B cell (primary cell): ENCODE measurements around the gene KCNJ6. TPM values are rescaled to one million over a fixed set of nuclear protein-coding genes. Genes with fewer than 3 reads are reported as not detected.

Experiments
- ATAC-seq: fragments of 200-7000 bp; cut with Tn5 transposase; one replicate; pipeline ENCODE4 v1.10.0; 2021; ENCODE audit warnings: low read depth, mild to moderate bottlenecking, moderate number of reproducible peaks, moderate library complexity
- CTCF ChIA-PET: fragments of 350-600 bp; sonication (Branson Sonifier 250); formaldehyde crosslinking; loops from one replicate; lab custom pipeline; 2021; ENCODE audit warnings: antibody characterized with exemption, inconsistent platforms; lab: Charles Lee
- POLR2A ChIA-PET: fragments of 350-600 bp; sonication (Branson Sonifier 250); formaldehyde crosslinking; loops from one replicate; lab custom pipeline; 2021; ENCODE audit warnings: antibody characterized with exemption; lab: Charles Lee
- DNase-seq: peaks from one replicate; pipeline ENCODE4 v3.0.0; 2013
- H2AFZ ChIP-seq: 2 replicates; pipeline ENCODE4 v1.6.1; 2012; ENCODE audit warnings: mild to moderate bottlenecking, low read depth, low read length; ENCODE audit not compliant: insufficient read depth, poor library complexity, severe bottlenecking
- H3K27ac ChIP-seq, 2 donors: 1 replicate in 1 of 2; 2 replicates in 1 of 2; pipeline ENCODE4 v1.5.1; 2012 to 2013; ENCODE audit warnings: low read length in 2 of 2, mild to moderate bottlenecking in 2 of 2, moderate library complexity in 1 of 2
- H3K27me3 ChIP-seq, 4 experiments: fragments of 200-600 bp in 1 of 4; sonication (generic) in 1 of 4; replicated peaks in 1 of 4; 1 replicate in 2 of 4; 2 replicates in 2 of 4; pipeline versions ENCODE4 v1.6.1 to v1.7.0; 2013 to 2016; ENCODE audit warnings: low read length in 3 of 4, mild to moderate bottlenecking in 2 of 4, mixed read lengths in 1 of 4, moderate library complexity in 1 of 4; ENCODE audit not compliant: insufficient read depth in 4 of 4, control insufficient read depth in 3 of 4; ENCODE audit errors: control extremely low read depth in 1 of 4
- H3K36me3 ChIP-seq, 2 experiments: replicated peaks in 1 of 2; 1 replicate in 1 of 2; 2 replicates in 1 of 2; pipeline versions ENCODE4 v1.6.1 to v1.7.1; 2013; ENCODE audit warnings: low read length in 1 of 2; ENCODE audit not compliant: insufficient read depth in 2 of 2, control insufficient read depth in 1 of 2; ENCODE audit errors: control extremely low read depth in 1 of 2, extremely low read depth in 1 of 2
- H3K4me1 ChIP-seq, 2 donors: fragments of 200-600 bp in 1 of 2; sonication (generic) in 1 of 2; 1 replicate in 1 of 2; 2 replicates in 1 of 2; pipeline versions ENCODE4 v1.5.1 to v1.6.1; 2013 to 2017; ENCODE audit warnings: low read length in 2 of 2; ENCODE audit not compliant: control insufficient read depth in 2 of 2, insufficient read depth in 2 of 2
- H3K4me2 ChIP-seq: replicated peaks from 2 replicates; pipeline ENCODE3; 2012; ENCODE audit warnings: mild to moderate bottlenecking, low read depth, low read length; ENCODE audit not compliant: poor library complexity, severe bottlenecking
- H3K4me3 ChIP-seq, 5 experiments: fragments of 200-600 bp in 1 of 5; sonication (generic) in 1 of 5; 1 replicate in 3 of 5; 2 replicates in 2 of 5; pipeline versions ENCODE4 v1.5.1 to v1.7.0; 2011 to 2016; ENCODE audit warnings: low read length in 4 of 5, mild to moderate bottlenecking in 4 of 5, low read depth in 2 of 5, control low read depth in 1 of 5, moderate library complexity in 1 of 5; ENCODE audit not compliant: insufficient read depth in 1 of 5; ENCODE audit errors: control extremely low read depth in 1 of 5, extremely low read depth in 1 of 5
- H3K79me2 ChIP-seq: fragments of 200-600 bp; sonication (generic); one replicate; pipeline ENCODE4 v1.6.0; 2016; ENCODE audit warnings: low read length; ENCODE audit not compliant: control insufficient read depth, insufficient read depth
- H3K9ac ChIP-seq: fragments of 200-600 bp; sonication (generic); 2 replicates; pipeline ENCODE4 v1.6.1; 2017; ENCODE audit warnings: mild to moderate bottlenecking, low read length, moderate library complexity
- H3K9me3 ChIP-seq, 3 donors: one replicate each; pipeline versions ENCODE4 v1.6.1 to v1.7.1; 2013; ENCODE audit warnings: low read length in 2 of 3; ENCODE audit not compliant: control insufficient read depth in 2 of 3, insufficient read depth in 1 of 3; ENCODE audit errors: control extremely low read depth in 1 of 3
- H4K20me1 ChIP-seq: 2 replicates; pipeline ENCODE4 v1.6.0; 2012; ENCODE audit warnings: mild to moderate bottlenecking, low read length; ENCODE audit not compliant: insufficient read depth, control insufficient read depth, poor library complexity, severe bottlenecking
- H3K27ac Mint-ChIP-seq: one replicate; pipeline ENCODE4 v1.8.0; 2021; ENCODE audit warnings: mixed read lengths
- H3K27me3 Mint-ChIP-seq: one replicate; pipeline ENCODE4 v1.8.0; 2021; ENCODE audit warnings: mixed read lengths
- H3K4me1 Mint-ChIP-seq: one replicate; pipeline ENCODE4 v1.8.0; 2021; ENCODE audit warnings: mixed read lengths
- H3K4me3 Mint-ChIP-seq: one replicate; pipeline ENCODE4 v1.8.0; 2021; ENCODE audit warnings: mixed read lengths
- H3K9me3 Mint-ChIP-seq: one replicate; pipeline ENCODE4 v1.8.0; 2022; ENCODE audit warnings: mixed read lengths; ENCODE audit not compliant: insufficient read depth
- EZH2 ChIP-seq: IDR thresholded peaks from 2 replicates; pipeline ENCODE4 v1.6.1; 2012; ENCODE audit warnings: borderline replicate concordance, low read depth, mild to moderate bottlenecking, moderate library complexity, low read length; ENCODE audit not compliant: insufficient read depth, poor library complexity, severe bottlenecking
- whole genome bisulfite sequencing: methylation state at CpG from one replicate; pipeline ENCODE4 v1.1.5; 2013; ENCODE audit warnings: missing lambda C conversion rate; ENCODE audit not compliant: insufficient coverage; 5-methylcytosine and 5-hydroxymethylcytosine counted together
- intact Hi-C: fragments of 100-400 bp; cut with micrococcal nuclease; formaldehyde crosslinking; loops from one replicate; pipeline ENCODE4 v1.10.0; 2022
- polyA plus RNA-seq: library from polyadenylated mRNA; depleted of rRNA; stranded (reverse); fragments of >200 nt; gene quantifications from 2 replicates; pipeline ENCODE4 v1.2.3, GENCODE V29; 2012
- total RNA-seq, 2 donors: library from RNA; stranded (reverse); fragments of 120-200 nt in 1 of 2; gene quantifications; 1 replicate in 1 of 2; 2 replicates in 1 of 2; pipeline versions ENCODE4 v1.2.3 to v1.2.4, GENCODE V29; 2013 to 2022
- TF ChIP-seq, protein P1 (sequence below): fragments of 200-600 bp; IDR thresholded peaks from one replicate; pipeline ENCODE4 v1.8.0; 2022; ENCODE audit warnings: antibody characterized with exemption, mild to moderate bottlenecking

The KCNJ6 gene
- total and polyA plus RNA-seq, 2 donors (not counting 1 experiment from before 2014, with no cell fraction given), result not detected

GRCh38 chr21:37821786-37822450 is 94.3 kb downstream of the KCNJ6 start:
- Histone ChIP-seq H4K20me1 (no peaks in the 10 kb centered on the region), H2AFZ (no peak overlapping the region), H3K4me3 (no peak overlapping the region), H3K27me3 (no peaks in the 10 kb centered on the region), H3K4me1 (no peaks in the 10 kb centered on the region), H3K9me3 (no peaks in the 10 kb centered on the region), H3K4me2 (no peak overlapping the region), H3K36me3 (no peaks in the 10 kb centered on the region), H3K79me2 (no peaks in the 10 kb centered on the region), H3K9ac (no peak overlapping the region), H3K27ac (no peak overlapping the region)
- peaks cover 3% of the 10 kb centered on the region for H3K27me3 Mint-ChIP-seq
- no peaks in the 10 kb centered on the region for H3K9me3 Mint-ChIP-seq
- TF ChIP-seq EZH2, result no peak
- TF ChIP-seq, protein P1, sequence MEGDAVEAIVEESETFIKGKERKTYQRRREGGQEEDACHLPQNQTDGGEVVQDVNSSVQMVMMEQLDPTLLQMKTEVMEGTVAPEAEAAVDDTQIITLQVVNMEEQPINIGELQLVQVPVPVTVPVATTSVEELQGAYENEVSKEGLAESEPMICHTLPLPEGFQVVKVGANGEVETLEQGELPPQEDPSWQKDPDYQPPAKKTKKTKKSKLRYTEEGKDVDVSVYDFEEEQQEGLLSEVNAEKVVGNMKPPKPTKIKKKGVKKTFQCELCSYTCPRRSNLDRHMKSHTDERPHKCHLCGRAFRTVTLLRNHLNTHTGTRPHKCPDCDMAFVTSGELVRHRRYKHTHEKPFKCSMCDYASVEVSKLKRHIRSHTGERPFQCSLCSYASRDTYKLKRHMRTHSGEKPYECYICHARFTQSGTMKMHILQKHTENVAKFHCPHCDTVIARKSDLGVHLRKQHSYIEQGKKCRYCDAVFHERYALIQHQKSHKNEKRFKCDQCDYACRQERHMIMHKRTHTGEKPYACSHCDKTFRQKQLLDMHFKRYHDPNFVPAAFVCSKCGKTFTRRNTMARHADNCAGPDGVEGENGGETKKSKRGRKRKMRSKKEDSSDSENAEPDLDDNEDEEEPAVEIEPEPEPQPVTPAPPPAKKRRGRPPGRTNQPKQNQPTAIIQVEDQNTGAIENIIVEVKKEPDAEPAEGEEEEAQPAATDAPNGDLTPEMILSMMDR, result no peak
- ATAC-seq, result no peak
- H3K27ac Mint-ChIP-seq, result no peak overlapping the region
- intact Hi-C loops, result no loop called here
- DNase-seq, result no peak
- CTCF ChIA-PET, result no interaction called here
- H3K4me1 Mint-ChIP-seq, result no peaks in the 10 kb centered on the region
- WGBS, result 14% methylated on average over 1 of the region's 3 CpGs
- POLR2A ChIA-PET, result no interaction called here
- H3K4me3 Mint-ChIP-seq, result no peak overlapping the region

- TF ChIP-seq, protein P1, result no peak
- no peak for TF ChIP-seq EZH2
- H3K4me3 Mint-ChIP-seq, result no peak overlapping the region
- H3K36me3 ChIP-seq, result no peaks in the 10 kb centered on the region
- H3K9me3 Mint-ChIP-seq, result no peaks in the 10 kb centered on the region
- H3K9ac ChIP-seq, result no peak overlapping the region
- no peaks in the 10 kb centered on the region for H3K4me1 ChIP-seq
- ATAC-seq, result no peak
- H3K27ac ChIP-seq, result no peak overlapping the region
- ChIA-PET CTCF (no interaction called here), POLR2A (no interaction called here)
- H3K4me2 ChIP-seq, result no peak overlapping the region
- H3K4me3 ChIP-seq, result no peak overlapping the region
- no peaks in the 10 kb centered on the region for H3K27me3 ChIP-seq
- DNase-seq, result no peak
- H3K9me3 ChIP-seq, result no peaks in the 10 kb centered on the region
- H3K4me1 Mint-ChIP-seq, result no peaks in the 10 kb centered on the region
- H2AFZ ChIP-seq, result no peak overlapping the region
- 0% methylated on average over 1 of the region's 2 CpGs for WGBS
- H4K20me1 ChIP-seq, result no peaks in the 10 kb centered on the region
- H3K27me3 Mint-ChIP-seq, result peaks cover 3% of the 10 kb centered on the region
- H3K79me2 ChIP-seq, result no peaks in the 10 kb centered on the region
- intact Hi-C loops, result no loop called here
- H3K27ac Mint-ChIP-seq, result no peak overlapping the region
Measured at GRCh38 chr21:37821092-37821491, 95.2 kb downstream of the KCNJ6 start.
